Measurements from ENCODE around the gene TULP4.

GRCh38 chr6:158560836-158561320 lies 248.6 kb downstream of the TULP4 start:
- TF ChIP-seq NR3C1 (IDR thresholded peaks at IDR 0.05) (no peak), CTCF (IDR thresholded peaks at IDR 0.05) (no peak), POLR2AphosphoS2 (conservative IDR thresholded peaks at IDR 0.05; ENCODE audit: low read length) (no peak), HMGXB4 (CRISPR knock-in tag; IDR thresholded peaks at IDR 0.05; ENCODE audit: borderline replicate concordance) (no peak), PHF8 (IDR thresholded peaks at IDR 0.05; ENCODE audit: borderline replicate concordance, low read depth) (no peak), MAX (IDR thresholded peaks at IDR 0.05) (no peak), PBX3 (IDR thresholded peaks at IDR 0.05) (no peak)
